ENCODE measurements around the gene ACTN1.
A peak's percentile ranks its signal among the peaks of the same experiment; 100 is the strongest.

The ACTN1 gene

DNA sequence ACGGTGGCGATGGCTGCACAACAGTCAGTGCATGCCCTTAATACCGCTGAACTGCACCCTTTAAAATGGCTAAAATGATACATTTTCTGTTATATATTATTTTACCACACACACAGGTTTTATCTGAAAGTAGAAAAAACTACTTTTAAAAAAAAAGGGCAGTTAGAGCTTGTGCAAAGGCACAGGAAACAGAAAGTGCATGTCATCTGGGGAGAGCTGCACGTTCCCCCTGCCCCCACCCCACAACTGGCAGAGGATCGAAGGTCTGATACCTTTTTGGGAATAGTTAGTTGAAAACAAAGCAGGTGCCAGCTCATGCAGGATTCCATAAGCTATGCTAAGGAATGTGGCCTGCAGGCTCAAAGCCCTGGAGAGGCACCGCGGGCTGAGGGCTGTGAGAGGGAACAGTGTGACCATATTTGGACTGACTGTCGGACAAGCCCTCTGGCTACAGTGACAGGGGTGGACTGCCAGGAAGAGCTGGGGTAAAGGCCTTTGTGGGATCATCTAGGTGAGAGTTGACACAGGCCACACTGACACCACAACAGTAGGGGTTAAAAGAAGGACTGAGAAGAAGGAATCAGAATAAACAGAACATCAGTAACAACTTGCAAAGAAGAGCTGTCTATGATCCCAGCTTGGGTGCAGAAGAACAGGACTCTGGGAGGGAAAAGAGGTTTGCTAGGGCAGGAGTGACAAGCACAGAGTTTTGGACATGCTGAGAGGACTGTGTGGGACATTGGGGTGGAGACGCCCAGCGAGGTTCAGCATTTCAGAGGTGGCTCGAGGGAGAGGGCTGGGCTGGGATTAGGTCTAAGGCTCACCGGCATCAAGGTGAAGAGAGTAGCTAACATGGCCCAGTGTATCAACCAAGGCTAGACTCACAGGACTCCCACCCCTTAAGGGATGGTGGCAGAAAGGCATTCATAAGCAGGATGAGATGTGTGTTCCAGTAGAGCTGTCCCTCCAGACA, 54.6 kb downstream of the ACTN1 start:
- TF ChIP-seq, protein P1, sequence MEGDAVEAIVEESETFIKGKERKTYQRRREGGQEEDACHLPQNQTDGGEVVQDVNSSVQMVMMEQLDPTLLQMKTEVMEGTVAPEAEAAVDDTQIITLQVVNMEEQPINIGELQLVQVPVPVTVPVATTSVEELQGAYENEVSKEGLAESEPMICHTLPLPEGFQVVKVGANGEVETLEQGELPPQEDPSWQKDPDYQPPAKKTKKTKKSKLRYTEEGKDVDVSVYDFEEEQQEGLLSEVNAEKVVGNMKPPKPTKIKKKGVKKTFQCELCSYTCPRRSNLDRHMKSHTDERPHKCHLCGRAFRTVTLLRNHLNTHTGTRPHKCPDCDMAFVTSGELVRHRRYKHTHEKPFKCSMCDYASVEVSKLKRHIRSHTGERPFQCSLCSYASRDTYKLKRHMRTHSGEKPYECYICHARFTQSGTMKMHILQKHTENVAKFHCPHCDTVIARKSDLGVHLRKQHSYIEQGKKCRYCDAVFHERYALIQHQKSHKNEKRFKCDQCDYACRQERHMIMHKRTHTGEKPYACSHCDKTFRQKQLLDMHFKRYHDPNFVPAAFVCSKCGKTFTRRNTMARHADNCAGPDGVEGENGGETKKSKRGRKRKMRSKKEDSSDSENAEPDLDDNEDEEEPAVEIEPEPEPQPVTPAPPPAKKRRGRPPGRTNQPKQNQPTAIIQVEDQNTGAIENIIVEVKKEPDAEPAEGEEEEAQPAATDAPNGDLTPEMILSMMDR (IDR thresholded peaks at IDR 0.05), result no peak
- Mint-ChIP-seq H3K27ac (no peak overlapping the region), H3K27me3 (ENCODE audit: low read depth, poor library complexity) (peaks cover 6% of the 10 kb centered on the region), H3K4me1 (peaks cover 72% of the 10 kb centered on the region), H3K36me3 (ENCODE audit: low read depth) (peaks cover 46% of the 10 kb centered on the region), H3K4me3 (peak overlapping the region; percentile 51), H3K9me3 (peaks cover 9% of the 10 kb centered on the region)
- no peak for DNase-seq

DNA sequence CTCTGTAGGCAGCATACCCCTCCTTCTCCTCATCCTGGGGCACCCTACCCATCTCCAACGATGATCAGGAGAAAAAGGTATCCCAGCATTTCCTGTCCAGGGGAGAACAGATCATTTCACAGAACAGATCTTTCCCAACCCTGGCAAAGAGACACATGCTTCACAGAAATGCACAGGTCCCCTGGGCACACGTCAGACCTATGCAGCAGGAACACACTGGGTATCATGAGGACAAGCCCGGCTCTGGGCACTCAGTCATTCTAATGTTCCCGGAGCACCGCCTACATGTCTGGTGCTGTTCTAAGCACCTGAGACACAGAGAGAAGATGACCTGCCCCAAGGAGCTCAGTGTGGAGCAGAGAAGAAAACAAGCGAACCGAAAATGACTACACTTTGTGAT, 56.2 kb downstream of the ACTN1 start:
- Mint-ChIP-seq H3K36me3 (ENCODE audit: low read depth) (peaks cover 58% of the 10 kb centered on the region), H3K4me1 (peaks cover 56% of the 10 kb centered on the region), H3K27me3 (ENCODE audit: low read depth, poor library complexity) (peaks cover 10% of the 10 kb centered on the region), H3K4me3 (peak overlapping the region; percentile 4), H3K9me3 (peaks cover 9% of the 10 kb centered on the region), H3K27ac (peak overlapping the region; percentile 15)
- no peak for DNase-seq
- TF ChIP-seq, protein P1 (IDR thresholded peaks at IDR 0.05), result no peak

DNA sequence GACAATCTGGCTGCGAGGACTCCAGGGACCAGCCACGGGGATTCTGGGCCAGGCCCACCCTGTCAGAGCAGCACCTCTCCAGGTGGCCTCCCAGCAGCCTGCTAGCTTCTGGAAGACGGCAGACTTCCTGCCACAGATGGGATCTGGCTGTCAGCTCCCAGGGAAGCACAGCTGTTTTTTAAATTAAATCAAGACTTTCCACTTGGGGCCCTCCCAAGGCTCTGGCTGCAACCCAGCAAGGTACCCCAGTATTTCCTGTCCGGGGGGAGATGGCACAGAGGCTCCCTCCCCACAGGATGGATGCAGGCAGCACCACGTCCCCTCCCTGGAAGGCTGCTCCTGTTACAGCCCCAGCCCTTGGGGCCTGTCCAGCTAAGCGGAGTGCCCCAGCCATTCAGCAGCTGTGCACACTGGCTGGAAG, 56.9 kb downstream of the ACTN1 start:
- TF ChIP-seq, protein P1 (IDR thresholded peaks at IDR 0.05), result no peak
- no peak for DNase-seq
- Mint-ChIP-seq H3K9me3 (peaks cover 9% of the 10 kb centered on the region), H3K4me3 (no peak overlapping the region), H3K27me3 (ENCODE audit: low read depth, poor library complexity) (peaks cover 10% of the 10 kb centered on the region), H3K27ac (no peak overlapping the region), H3K4me1 (peaks cover 49% of the 10 kb centered on the region), H3K36me3 (ENCODE audit: low read depth) (peaks cover 64% of the 10 kb centered on the region)

DNA sequence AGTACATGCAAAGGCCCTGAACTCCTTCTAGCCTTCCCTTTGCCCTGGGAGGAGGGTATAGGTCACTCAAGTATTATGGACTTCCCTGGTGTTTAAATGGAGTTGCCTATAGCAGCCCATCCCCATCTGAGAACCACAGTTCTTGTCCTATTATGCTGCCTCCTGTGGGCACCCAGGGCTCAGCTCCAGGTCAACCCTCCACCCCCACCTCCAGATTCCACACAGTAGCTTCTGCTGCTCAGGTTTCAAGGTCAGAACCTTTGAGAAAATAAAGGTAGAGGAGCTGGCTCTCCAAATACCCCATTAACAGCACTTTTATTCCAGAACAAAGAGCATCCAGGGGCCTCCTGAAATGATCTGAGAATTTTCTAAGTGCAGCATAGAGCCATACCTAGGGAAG, 57.4 kb downstream of the ACTN1 start:
- Mint-ChIP-seq H3K9me3 (peaks cover 9% of the 10 kb centered on the region), H3K36me3 (ENCODE audit: low read depth) (peaks cover 70% of the 10 kb centered on the region), H3K4me1 (peaks cover 49% of the 10 kb centered on the region), H3K4me3 (no peak overlapping the region), H3K27ac (peak overlapping the region; percentile 31), H3K27me3 (ENCODE audit: low read depth, poor library complexity) (peaks cover 10% of the 10 kb centered on the region)
- TF ChIP-seq, protein P1 (IDR thresholded peaks at IDR 0.05), result no peak
- peak; percentile 31 for DNase-seq

DNA sequence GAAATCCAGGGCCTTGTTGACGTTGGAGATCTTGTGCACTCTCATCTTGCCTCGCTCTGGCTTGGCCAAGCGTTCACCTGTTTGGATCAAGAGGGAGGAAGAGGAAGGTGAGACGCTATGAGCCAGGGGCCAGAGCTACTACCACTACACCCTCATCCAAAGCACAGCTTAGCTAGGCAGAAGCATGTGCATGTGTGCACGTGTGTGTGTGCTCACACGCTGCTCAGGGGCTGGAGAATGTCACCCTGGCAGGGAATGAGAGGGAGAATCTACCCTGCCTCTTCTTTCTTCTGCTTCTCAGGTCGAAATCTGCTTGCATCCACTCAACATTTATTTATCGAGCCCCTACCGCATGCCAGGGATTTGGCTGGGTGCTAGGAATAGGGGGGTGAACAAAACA, 58.1 kb downstream of the ACTN1 start:
- H3K4me3 Mint-ChIP-seq, result no peak overlapping the region
- H3K4me1 Mint-ChIP-seq, result peaks cover 52% of the 10 kb centered on the region
- H3K9me3 Mint-ChIP-seq, result peaks cover 8% of the 10 kb centered on the region
- TF ChIP-seq, protein P1 (IDR thresholded peaks at IDR 0.05), result no peak
- no peak for DNase-seq
- peaks cover 10% of the 10 kb centered on the region for H3K27me3 Mint-ChIP-seq (ENCODE audit: low read depth, poor library complexity)
- no peak overlapping the region for H3K27ac Mint-ChIP-seq
- peaks cover 65% of the 10 kb centered on the region for H3K36me3 Mint-ChIP-seq (ENCODE audit: low read depth)

Measured in nephron progenitor cell (in vitro differentiated cells).